Endothelial cell of hepatic sinusoid (primary cell): ENCODE data around the gene CLDN5.

Experiments used
- in situ Hi-C: cut with HindIII; loops from 2 replicates; pipeline ENCODE4 v1.10.0; 2017; ENCODE audit warnings: low sequenced_read_pairs

The CLDN5 gene

GRCh38 chr22:19523240-19524169 lies 705 bp downstream of the CLDN5 start:
- in situ Hi-C loops, result no loop called here

- in situ Hi-C loops, result no loop called here
These were observed 1.4 kb downstream of the CLDN5 start for GRCh38 chr22:19522881-19523239.

- in situ Hi-C loops, result no loop called here
These were observed 1.9 kb downstream of the CLDN5 start for GRCh38 chr22:19522190-19522880.

- in situ Hi-C loops, result no loop called here
These were observed 3.5 kb downstream of the CLDN5 start for GRCh38 chr22:19520566-19521305.

DNA sequence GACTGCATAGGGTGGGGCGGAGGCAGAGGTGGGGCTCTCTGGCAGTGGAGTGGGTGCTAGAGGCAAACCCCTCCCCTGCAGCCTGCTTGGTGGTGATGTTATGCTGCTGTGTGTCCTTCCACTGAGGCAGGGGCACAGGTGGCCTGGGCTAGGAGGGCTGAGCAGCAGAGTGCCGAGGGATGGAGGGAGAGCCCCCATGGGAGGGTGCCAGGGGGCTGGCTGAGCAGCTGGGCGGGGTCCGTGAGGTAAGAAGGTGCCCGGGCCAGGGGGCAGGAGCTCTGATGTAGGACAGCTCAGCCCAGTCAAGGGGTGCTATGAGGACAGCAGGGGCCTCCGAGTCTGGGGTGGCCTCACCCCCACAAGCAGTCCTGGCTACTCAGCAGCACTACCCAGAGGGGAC lies 4.2 kb downstream of the CLDN5 start:
- in situ Hi-C loops, result no loop called here

DNA sequence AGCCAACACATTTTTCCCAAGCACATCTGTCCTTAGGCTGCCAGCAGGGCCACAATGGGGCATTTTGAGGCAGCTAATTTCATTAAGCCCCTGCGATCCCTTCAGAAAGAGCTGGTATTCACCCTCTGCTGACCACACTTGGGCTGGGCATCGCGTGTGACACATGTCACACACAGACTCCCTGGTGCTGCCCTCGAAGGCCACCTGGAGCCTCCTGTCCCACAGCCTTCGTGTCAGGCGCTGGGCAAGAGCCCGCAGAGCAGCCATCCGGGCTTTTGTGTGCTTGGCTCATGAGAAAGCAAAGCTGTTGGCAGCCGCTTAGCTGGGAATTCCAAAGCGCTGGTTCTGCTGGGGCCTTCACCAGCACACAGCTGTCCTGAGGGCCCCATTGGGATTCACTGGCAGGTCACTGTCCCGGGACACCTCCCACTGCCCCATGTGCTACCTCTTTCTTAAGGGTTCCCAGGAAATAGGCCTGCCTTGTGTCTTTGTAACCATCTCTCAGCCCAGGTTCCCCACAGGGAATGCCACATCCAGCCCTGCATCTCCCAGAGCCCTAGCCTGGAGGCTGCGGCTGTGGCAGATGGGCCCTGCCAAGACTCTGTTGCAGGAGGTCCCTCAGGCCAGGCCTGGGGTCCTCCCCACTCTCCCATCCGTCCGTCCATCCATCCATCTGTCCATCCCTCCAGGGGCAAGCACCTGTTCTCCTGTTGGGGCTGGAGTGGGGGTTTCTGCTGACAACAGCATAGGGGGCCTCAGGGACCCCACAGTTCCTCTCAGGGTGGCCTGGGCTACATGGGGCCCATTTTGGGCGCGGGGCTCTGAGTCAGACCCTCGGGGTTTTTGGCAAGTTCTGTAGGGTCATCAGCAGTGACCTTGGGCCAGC lies 4.9 kb downstream of the CLDN5 start:
- in situ Hi-C loops, result no loop called here

DNA sequence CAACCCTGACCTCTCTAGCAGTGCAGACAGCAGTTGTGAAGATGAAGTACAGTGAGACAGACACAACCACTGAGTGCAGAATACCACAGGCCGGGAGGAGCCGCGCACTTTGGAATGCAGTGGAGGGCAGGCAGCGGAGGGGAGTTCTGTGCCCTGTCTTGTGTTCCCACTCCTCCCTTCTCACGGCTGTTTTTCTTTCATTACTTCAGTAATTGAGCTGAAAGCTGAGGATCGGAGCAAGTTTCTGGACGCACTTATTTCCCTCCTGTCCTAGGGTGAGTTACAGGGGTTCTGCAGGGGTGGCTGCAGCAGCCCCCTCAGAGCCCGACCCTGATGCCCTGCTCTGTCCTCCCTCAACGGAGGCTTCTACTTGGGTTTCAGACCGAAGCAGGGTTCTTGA lies 5.6 kb downstream of the CLDN5 start:
- in situ Hi-C loops, result no loop called here

DNA sequence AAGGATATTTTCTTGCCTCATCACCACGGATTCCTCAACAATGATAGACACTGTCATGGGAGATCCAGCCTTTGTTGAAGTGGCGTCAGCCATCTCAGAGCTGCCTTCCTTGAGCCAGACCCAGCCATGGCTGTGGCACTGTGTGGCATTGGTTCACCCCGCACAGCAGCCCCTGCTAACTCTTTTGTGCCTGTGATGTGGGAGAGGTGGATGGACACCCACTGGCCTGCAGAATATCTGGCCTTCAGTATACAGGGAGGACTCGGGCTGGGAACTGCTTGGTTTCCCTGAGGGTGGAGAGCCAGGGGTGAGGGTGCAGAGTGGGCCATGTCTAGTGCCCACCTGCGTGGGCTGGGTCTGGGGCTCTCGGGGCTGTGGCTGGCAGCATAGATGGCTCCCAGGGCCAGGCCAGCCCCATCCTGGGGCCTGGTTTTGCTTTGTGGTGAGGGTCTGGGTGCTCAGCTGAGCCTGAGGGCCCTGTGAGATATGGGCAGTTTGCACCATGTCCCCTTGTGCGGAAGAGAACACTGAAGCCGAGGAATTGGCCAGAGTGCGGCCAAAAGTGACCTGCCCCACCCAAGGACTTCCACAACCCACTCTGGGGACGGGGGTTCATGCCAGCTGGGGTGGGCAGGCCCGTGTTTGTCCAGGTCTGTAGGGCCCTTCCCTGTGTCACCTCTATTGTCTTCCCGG lies 6.1 kb downstream of the CLDN5 start:
- in situ Hi-C loops, result no loop called here

DNA sequence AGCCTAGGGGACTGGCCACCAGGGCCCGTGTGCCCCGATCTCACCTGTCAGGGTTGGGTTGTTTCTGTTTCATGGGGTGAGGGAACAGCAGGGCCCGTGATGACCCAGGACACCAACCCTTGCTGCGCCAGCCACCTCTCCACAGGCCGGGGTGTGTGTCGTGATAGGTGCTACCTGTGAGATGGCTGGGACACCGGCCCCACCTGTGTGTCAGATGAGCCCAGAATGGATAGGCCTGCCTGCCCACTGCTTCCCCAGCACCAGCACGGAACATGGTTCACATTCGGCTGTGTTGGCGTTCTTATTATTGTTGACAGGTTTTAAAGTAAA lies 7.1 kb downstream of the CLDN5 start:
- in situ Hi-C loops, result no loop called here

DNA sequence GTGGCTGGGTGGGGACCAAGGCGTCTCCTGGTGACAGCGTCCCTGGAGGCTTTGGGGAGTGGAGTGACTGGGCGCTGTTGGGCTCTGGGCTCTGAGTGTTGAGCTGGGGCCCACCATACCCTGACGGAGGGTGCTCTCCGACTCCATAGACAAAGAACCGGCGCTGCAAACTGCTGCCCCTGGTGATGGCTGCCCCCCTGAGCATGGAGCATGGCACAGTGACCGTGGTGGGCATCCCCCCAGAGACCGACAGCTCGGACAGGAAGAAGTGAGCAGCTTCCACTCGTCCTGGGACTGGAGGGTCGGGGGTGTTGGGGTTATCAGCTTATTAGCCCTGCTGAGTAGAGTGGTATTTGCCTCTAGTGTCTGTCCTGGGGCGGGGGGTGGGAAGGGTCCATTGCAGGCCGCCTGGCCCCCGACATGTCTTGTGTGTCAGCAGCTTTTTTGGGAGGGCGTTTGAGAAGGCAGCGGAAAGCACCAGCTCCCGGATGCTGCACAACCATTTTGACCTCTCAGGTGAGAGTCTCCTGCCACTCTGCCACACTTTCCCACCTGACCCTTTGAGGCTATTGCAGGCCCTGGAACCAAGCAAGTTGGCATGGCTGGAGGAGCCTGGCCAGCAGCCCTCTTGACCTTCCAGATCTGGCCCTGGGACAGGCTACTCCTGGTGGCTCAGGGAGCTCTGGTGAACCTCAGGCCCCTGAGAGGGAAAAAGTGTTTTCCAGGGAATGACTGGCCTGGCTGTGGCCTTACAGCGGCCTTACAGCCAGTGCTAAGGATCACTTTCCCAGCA lies 7.6 kb downstream of the CLDN5 start:
- in situ Hi-C loops, result no loop called here

DNA sequence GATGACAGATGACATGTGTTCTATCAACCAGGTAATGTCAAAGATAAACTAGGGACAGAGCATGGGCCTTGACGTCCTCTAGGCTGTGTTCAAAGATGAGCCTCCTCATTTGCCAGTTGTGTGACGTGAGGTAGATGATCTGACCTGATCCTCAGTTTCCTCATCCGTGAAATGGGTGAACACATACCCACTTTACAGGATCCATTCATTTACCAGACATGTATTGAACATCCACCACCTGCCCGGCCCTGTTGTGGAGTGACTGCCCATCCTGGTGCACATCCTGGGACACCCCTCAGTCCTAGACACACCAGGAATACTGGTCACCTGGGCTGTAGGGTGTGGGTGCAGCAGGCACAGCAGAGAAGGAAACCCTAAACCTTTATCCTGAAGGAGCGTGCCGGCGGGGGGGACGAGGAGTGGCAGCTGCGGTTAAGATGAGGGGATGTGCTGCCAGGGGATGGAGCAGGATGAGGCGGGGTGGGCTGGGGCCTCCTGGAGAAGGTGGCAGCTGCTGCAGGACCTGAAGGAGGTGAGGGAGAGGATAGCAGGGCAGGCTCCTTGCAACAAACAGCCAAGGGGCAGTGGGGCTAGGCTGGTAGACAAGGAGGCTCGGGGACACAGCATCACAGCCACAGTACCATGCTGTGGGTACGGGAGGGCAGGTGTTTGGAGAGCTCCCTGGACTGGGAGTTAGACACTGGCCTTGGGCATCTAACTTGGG lies 8.4 kb downstream of the CLDN5 start:
- in situ Hi-C loops, result no loop called here

GRCh38 chr22:19514831-19515565 lies 9.2 kb downstream of the CLDN5 start:
- in situ Hi-C loops, result no loop called here

DNA sequence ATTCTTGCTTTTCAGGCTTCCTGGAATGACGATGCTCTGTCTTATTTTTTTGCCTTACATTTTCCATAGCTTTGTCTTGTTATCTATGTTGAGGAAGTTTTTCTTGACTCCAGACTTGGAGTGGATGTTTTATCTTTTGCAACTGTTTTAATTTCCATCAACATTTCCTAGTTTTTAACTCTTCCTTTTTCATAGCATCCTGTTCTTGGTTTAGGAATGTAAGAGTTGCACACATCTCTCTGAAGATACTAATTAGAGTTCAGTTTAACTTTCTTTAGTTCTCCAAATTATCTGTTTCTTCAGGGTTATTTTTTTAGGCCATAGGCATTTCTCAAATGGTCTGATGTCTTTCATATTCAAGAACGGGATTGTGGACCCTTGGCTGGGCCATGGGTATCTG lies 10.4 kb downstream of the CLDN5 start:
- in situ Hi-C loops, result no loop called here

- in situ Hi-C loops, result no loop called here
These were observed 13.3 kb downstream of the CLDN5 start for GRCh38 chr22:19510919-19511341.

GRCh38 chr22:19509923-19510322 lies 14.3 kb downstream of the CLDN5 start:
- in situ Hi-C loops, result no loop called here

DNA sequence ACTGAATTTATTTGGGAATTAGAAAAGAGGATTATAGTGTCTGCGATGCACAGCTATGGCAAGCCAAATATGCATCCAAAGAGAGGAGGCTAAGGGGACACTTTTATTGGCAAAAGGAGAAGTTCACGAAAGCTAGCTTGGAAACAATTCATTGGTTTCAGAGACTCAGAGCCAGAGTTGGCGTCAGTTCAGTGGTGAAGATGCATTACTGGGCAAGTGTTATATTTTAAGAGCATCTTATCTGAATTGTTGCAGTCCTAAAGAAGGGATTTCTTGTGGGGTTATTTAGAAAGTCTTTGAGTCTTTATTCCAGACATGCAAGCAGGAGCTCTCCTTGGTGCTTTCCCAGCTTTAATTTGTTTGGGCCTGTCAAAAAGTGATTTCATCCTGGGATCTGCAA lies 15.0 kb downstream of the CLDN5 start:
- in situ Hi-C loops, result no loop called here

- in situ Hi-C loops, result no loop called here
These were observed 16.0 kb downstream of the CLDN5 start for GRCh38 chr22:19508024-19508776.
